IMR-90 (cell line): ENCODE measurements around the gene ATP8B3. TPM values are rescaled to one million over a fixed set of nuclear protein-coding genes. Genes with fewer than 3 reads are reported as not detected.

Source experiments
- ATAC-seq: fragments of 200-7000 bp; cut with Tn5 transposase; 2 replicates; pipeline ENCODE4 v1.9.1; 2020; ENCODE audit warnings: low read depth, mild to moderate bottlenecking, moderate library complexity
- BruUV-seq: library from RNA; stranded (reverse); fragments of 400-500 nt; replicated peaks from 2 replicates; lab custom pipeline; 2021; lab: Mats Ljungman, UMichigan
- CTCF ChIA-PET: fragments of 300-600 bp; formaldehyde crosslinking; extraction: SDS; loops from one replicate; lab custom pipeline; 2021; ENCODE audit warnings: antibody characterized with exemption; lab: Yijun Ruan, JAX
- POLR2A ChIA-PET: fragments of 300-600 bp; sonication (Branson Sonifier 250); formaldehyde crosslinking; loops from one replicate; lab custom pipeline; 2022; ENCODE audit warnings: antibody characterized with exemption; ENCODE audit not compliant: unreplicated experiment; lab: Charles Lee
- DNase-seq: peaks from one replicate; pipeline ENCODE4 v3.0.0; 2013
- H2AFZ ChIP-seq: replicated peaks from 2 replicates; pipeline ENCODE3; 2013; ENCODE audit warnings: low read length, mild to moderate bottlenecking; ENCODE audit not compliant: poor library complexity
- H2AK5ac ChIP-seq: 2 replicates; pipeline ENCODE4 v1.6.1; 2013; ENCODE audit warnings: low read depth, low read length, inconsistent platforms
- H2AK9ac ChIP-seq: replicated peaks from 2 replicates; pipeline ENCODE3; 2013; ENCODE audit warnings: mild to moderate bottlenecking, low read depth, low read length, moderate library complexity; ENCODE audit not compliant: poor library complexity
- H2BK120ac ChIP-seq: 2 replicates; pipeline ENCODE4 v1.6.1; 2013; ENCODE audit warnings: low read depth, low read length, inconsistent platforms
- H2BK15ac ChIP-seq: 3 replicates; pipeline ENCODE4 v1.6.1; 2013; ENCODE audit warnings: low read depth, low read length, inconsistent platforms
- H2BK20ac ChIP-seq: 2 replicates; pipeline ENCODE4 v1.6.1; 2013; ENCODE audit warnings: low read depth, mild to moderate bottlenecking, inconsistent platforms, low read length, moderate library complexity
- H2BK5ac ChIP-seq: 2 replicates; pipeline ENCODE4 v1.6.1; 2013; ENCODE audit warnings: mild to moderate bottlenecking, low read depth, low read length, inconsistent platforms; ENCODE audit not compliant: poor library complexity, severe bottlenecking
- H3K14ac ChIP-seq: replicated peaks from 2 replicates; pipeline ENCODE4 v1.6.1; 2013; ENCODE audit warnings: low read depth, low read length, inconsistent platforms
- H3K18ac ChIP-seq: 2 replicates; pipeline ENCODE4 v1.6.1; 2013; ENCODE audit warnings: low read depth, low read length, control low read depth
- H3K23ac ChIP-seq: 2 replicates; pipeline ENCODE4 v1.6.1; 2013; ENCODE audit warnings: low read depth, low read length, inconsistent platforms
- H3K27ac ChIP-seq: 2 replicates; pipeline ENCODE4 v1.5.1; 2013; ENCODE audit warnings: mild to moderate bottlenecking, control low read depth, low read length; ENCODE audit not compliant: insufficient read depth
- H3K27me3 ChIP-seq: 2 replicates; pipeline ENCODE4 v1.6.1; 2013; ENCODE audit warnings: low read length; ENCODE audit not compliant: control insufficient read depth, insufficient read depth
- H3K36me3 ChIP-seq: 2 replicates; pipeline ENCODE4 v1.6.1; 2013; ENCODE audit warnings: low read length, mixed read lengths; ENCODE audit not compliant: control insufficient read depth, insufficient read depth
- H3K4ac ChIP-seq: 2 replicates; pipeline ENCODE4 v1.6.1; 2013; ENCODE audit warnings: low read depth, low read length, inconsistent platforms
- H3K4me1 ChIP-seq: 2 replicates; pipeline ENCODE4 v1.6.1; 2013; ENCODE audit warnings: low read length, mixed read lengths; ENCODE audit not compliant: control insufficient read depth, insufficient read depth
- H3K4me2 ChIP-seq: 2 replicates; pipeline ENCODE4 v1.6.1; 2013; ENCODE audit warnings: low read depth, mild to moderate bottlenecking, control low read depth, low read length, moderate library complexity
- H3K4me3 ChIP-seq: 2 replicates; pipeline ENCODE4 v1.5.1; 2013; ENCODE audit warnings: low read depth, mild to moderate bottlenecking, control low read depth, low read length, moderate library complexity; ENCODE audit not compliant: insufficient read depth
- H3K56ac ChIP-seq: 2 replicates; pipeline ENCODE4 v1.6.1; 2013; ENCODE audit warnings: low read length, inconsistent platforms; ENCODE audit not compliant: insufficient read depth; ENCODE audit errors: extremely low read depth
- H3K79me1 ChIP-seq, 2 experiments: 2 replicates each; pipeline ENCODE4 v1.6.1; 2013; ENCODE audit warnings: low read length in 2 of 2, inconsistent platforms in 1 of 2, low read depth in 1 of 2
- H3K9ac ChIP-seq: 2 replicates; pipeline ENCODE4 v1.6.1; 2013; ENCODE audit warnings: low read depth, low read length, control low read depth
- H3K9me1 ChIP-seq: 2 replicates; pipeline ENCODE4 v1.6.1; 2013; ENCODE audit warnings: low read length, inconsistent platforms; ENCODE audit not compliant: insufficient read depth
- H3K9me3 ChIP-seq: 2 replicates; pipeline ENCODE4 v1.6.1; 2013; ENCODE audit warnings: low read length; ENCODE audit not compliant: control insufficient read depth, insufficient read depth
- H4K20me1 ChIP-seq: 2 replicates; pipeline ENCODE4 v1.6.1; 2013; ENCODE audit warnings: low read length, inconsistent platforms; ENCODE audit not compliant: insufficient read depth
- H4K5ac ChIP-seq: 2 replicates; pipeline ENCODE4 v1.6.1; 2013; ENCODE audit warnings: mild to moderate bottlenecking, low read depth, low read length, control low read depth
- H4K8ac ChIP-seq, 2 experiments: 2 replicates each; pipeline ENCODE4 v1.6.1; 2013; ENCODE audit warnings: low read depth in 2 of 2, low read length in 2 of 2, control low read depth in 1 of 2, inconsistent platforms in 1 of 2
- H4K91ac ChIP-seq: 2 replicates; pipeline ENCODE4 v1.6.1; 2013; ENCODE audit warnings: low read depth, low read length, inconsistent platforms; ENCODE audit not compliant: insufficient read depth
- BHLHE40 ChIP-seq: fragments of 150-350 bp; IDR thresholded peaks from 2 replicates; pipeline ENCODE4 v1.6.1; 2016; ENCODE audit warnings: mild to moderate bottlenecking, low read depth, low read length
- CHD1 ChIP-seq: IDR thresholded peaks from 2 replicates; pipeline ENCODE4 v1.6.1; 2012; ENCODE audit warnings: low read depth, low read length, improper control_type of control experiment
- CTCF ChIP-seq: conservative IDR thresholded peaks from 2 replicates; pipeline ENCODE4 v1.5.1; 2012; ENCODE audit warnings: mild to moderate bottlenecking, low read depth, low read length, improper control_type of control experiment
- ELK1 ChIP-seq: fragments of 150-350 bp; IDR thresholded peaks from 2 replicates; pipeline ENCODE4 v1.6.1; 2016; ENCODE audit warnings: low read depth, mild to moderate bottlenecking, low read length, moderate library complexity, borderline replicate concordance
- FOS ChIP-seq: fragments of 150-350 bp; IDR thresholded peaks from 2 replicates; pipeline ENCODE4 v1.6.1; 2016; ENCODE audit warnings: low read depth, low read length
- MAFK ChIP-seq: IDR thresholded peaks from 2 replicates; pipeline ENCODE4 v1.6.1; 2012; ENCODE audit warnings: low read depth, low read length, improper control_type of control experiment
- MAZ ChIP-seq: IDR thresholded peaks from 2 replicates; pipeline ENCODE4 v1.6.1; 2012; ENCODE audit warnings: low read depth, mild to moderate bottlenecking, low read length, improper control_type of control experiment, moderate library complexity, borderline replicate concordance
- MXI1 ChIP-seq: IDR thresholded peaks from 2 replicates; pipeline ENCODE4 v1.6.1; 2012; ENCODE audit warnings: low read depth, mild to moderate bottlenecking, low read length, moderate library complexity, borderline replicate concordance
- NFE2L2 ChIP-seq: fragments of 150-350 bp; IDR thresholded peaks from 2 replicates; pipeline ENCODE4 v1.6.1; 2016; ENCODE audit warnings: low read depth, mild to moderate bottlenecking, low read length
- POLR2A ChIP-seq: IDR thresholded peaks from 2 replicates; pipeline ENCODE4 v1.6.1; 2012; ENCODE audit warnings: mild to moderate bottlenecking, low read depth, low read length
- RAD21 ChIP-seq: IDR thresholded peaks from 2 replicates; pipeline ENCODE4 v1.6.1; 2012; ENCODE audit warnings: low read length, improper control_type of control experiment
- RCOR1 ChIP-seq: IDR thresholded peaks from 2 replicates; pipeline ENCODE4 v1.6.1; 2012; ENCODE audit warnings: mild to moderate bottlenecking, low read length, improper control_type of control experiment; ENCODE audit not compliant: insufficient replicate concordance
- RFX5 ChIP-seq: IDR thresholded peaks from 2 replicates; pipeline ENCODE4 v1.8.0; 2012; ENCODE audit warnings: low read depth, mild to moderate bottlenecking, low read length, moderate library complexity
- SMC3 ChIP-seq: fragments of 150-350 bp; IDR thresholded peaks from 2 replicates; pipeline ENCODE4 v1.6.1; 2016; ENCODE audit warnings: low read depth, mild to moderate bottlenecking, antibody characterized with exemption, low read length, moderate library complexity
- USF2 ChIP-seq: fragments of 150-350 bp; IDR thresholded peaks from 2 replicates; pipeline ENCODE4 v1.6.1; 2017; ENCODE audit warnings: mild to moderate bottlenecking, antibody characterized with exemption, low read length, low read depth
- WGBS, 2 experiments: methylation state at CpG; one replicate each; pipeline versions ENCODE4 v1.1.5 to v1.1.7; 2013; ENCODE audit warnings: missing lambda C conversion rate in 2 of 2; ENCODE audit not compliant: insufficient read length in 1 of 2; ENCODE audit errors: extremely low coverage in 2 of 2; 5-methylcytosine and 5-hydroxymethylcytosine counted together
- dilution Hi-C: fragments of 300-500 bp; cut with HindIII; formaldehyde crosslinking; loops from one replicate; pipeline ENCODE4 v1.14.3; 2018; ENCODE audit warnings: low sequenced_read_pairs; ENCODE audit not compliant: unreplicated experiment
- in situ Hi-C: fragments of 300-500 bp; cut with MboI; formaldehyde crosslinking; loops from 3 replicates; pipeline ENCODE4 v1.14.3; 2019; ENCODE audit warnings: low sequenced_read_pairs, inconsistent platforms, mixed read lengths
- intact Hi-C: fragments of 100-400 bp; cut with micrococcal nuclease; formaldehyde crosslinking; loops from 2 replicates; pipeline ENCODE4 v1.10.0; 2022
- polyA plus RNA-seq, 3 experiments: library from polyadenylated mRNA; depleted of rRNA; stranded (reverse); fragments of >200 nt; gene quantifications; 2 replicates each; pipeline ENCODE4 v1.2.3, GENCODE V29; 2012; ENCODE audit warnings: low replicate concordance in 1 of 3
- total RNA-seq: library from RNA; depleted of rRNA; stranded (reverse); fragments of >200 nt; gene quantifications from 2 replicates; pipeline ENCODE4 v1.2.3, GENCODE V29; 2012

The ATP8B3 gene
- total and polyA plus RNA-seq, 2 of the 4 experiments (the other 2 are of a cell fraction): 1.6 to 8.1 TPM

- no peak overlapping the region for H2BK5ac ChIP-seq
- no peak overlapping the region for H2BK20ac ChIP-seq
- ATAC-seq (no peak), DNase-seq (no peak)
- peaks cover 89% of the 10 kb centered on the region for H3K27me3 ChIP-seq
- no peak overlapping the region for H3K4me2 ChIP-seq
- no peak overlapping the region for H2AK9ac ChIP-seq
- H2AK5ac ChIP-seq: no peak overlapping the region
- H3K9me3 ChIP-seq: no peaks in the 10 kb centered on the region; the same call in 1 of the 2 replicates
- H3K4me3 ChIP-seq: no peak overlapping the region
- H3K36me3 ChIP-seq: no peaks in the 10 kb centered on the region
- no peak overlapping the region for H3K23ac ChIP-seq
- H3K9ac ChIP-seq: no peak overlapping the region
- H2BK15ac ChIP-seq: no peak overlapping the region
- no peak overlapping the region for H3K18ac ChIP-seq
- CTCF ChIA-PET: no interaction called here
- H3K56ac ChIP-seq: no peak overlapping the region
- no peaks in the 10 kb centered on the region for H3K9me1 ChIP-seq
- no peaks in the 10 kb centered on the region for H3K4me1 ChIP-seq
- no peak overlapping the region for H4K8ac ChIP-seq
- intact Hi-C loops (no loop called here), in situ Hi-C loops (loop anchor here (5.0 kb wide), 1 partner anchor 87 kb away; no protein-coding TSS in a partner anchor), dilution Hi-C loops (no loop called here)
- no peak overlapping the region for H4K5ac ChIP-seq
- H2AFZ ChIP-seq: peak overlapping the region; percentile 52
- no peak overlapping the region for H3K14ac ChIP-seq
- H3K4ac ChIP-seq: no peak overlapping the region
- no TSS peak for BruUV-seq
- no peak overlapping the region for H2BK120ac ChIP-seq
- 10% methylated on average over 6 of the region's 15 CpGs; no CpG with 5 or more reads in 1 of the 2 experiments for WGBS, 2 experiments
- H3K27ac ChIP-seq: no peak overlapping the region
- no peaks in the 10 kb centered on the region for H3K79me1 ChIP-seq
- no peak overlapping the region for H4K91ac ChIP-seq
- POLR2A ChIA-PET: no interaction called here
- no peaks in the 10 kb centered on the region for H4K20me1 ChIP-seq
- TF ChIP-seq POLR2A (no peak), BHLHE40 (no peak), MAFK (no peak), USF2 (no peak), MXI1 (no peak), RFX5 (no peak), MAZ (no peak), ELK1 (no peak), CHD1 (no peak), CTCF (no peak), RCOR1 (no peak), RAD21 (no peak), FOS (no peak), SMC3 (no peak), NFE2L2 (no peak)
These were observed 47.3 kb downstream of the ATP8B3 start for GRCh38 chr19:1764729-1765128.
